Measurements from ENCODE around the gene ELOVL2. TPM values are rescaled to one million over a fixed set of nuclear protein-coding genes. Genes with fewer than 3 reads are reported as not detected.

ELOVL2 gene
- total RNA-seq, 2 donors from 2014 or later, result 2.9 to 3.0 TPM

DNA sequence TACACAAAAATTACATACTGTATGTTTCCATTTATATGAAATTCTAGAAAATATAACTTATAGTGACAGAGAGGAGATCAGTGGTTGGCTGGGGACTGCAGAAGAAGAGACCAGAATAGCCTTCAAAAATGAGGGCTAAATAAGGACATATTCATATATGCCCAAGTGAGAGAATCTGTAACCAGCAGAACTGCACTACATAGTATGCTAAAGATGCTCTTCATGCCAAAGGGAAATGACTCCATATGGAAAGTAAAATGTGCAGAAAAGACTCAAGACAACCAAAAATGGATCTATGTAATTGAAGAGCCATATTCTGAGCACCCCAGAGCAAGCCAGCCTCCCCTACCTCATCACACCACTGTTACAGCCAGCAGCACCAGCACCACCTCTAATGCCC lies 29.0 kb downstream of the ELOVL2 start:
- peaks cover 8% of the 10 kb centered on the region for H3K4me1 ChIP-seq
- no peak for TF ChIP-seq POLR2A (IDR thresholded peaks at IDR 0.05)
- TF ChIP-seq CTCF (IDR thresholded peaks at IDR 0.05), result no peak
- no peaks in the 10 kb centered on the region for H3K36me3 ChIP-seq (replicated peaks in 1 of 2; ENCODE audit: insufficient read depth in 1 of 2, low read depth in 2 of 2)
- no peak for ATAC-seq
- no peak for DNase-seq
- no peaks in the 10 kb centered on the region for H3K9me3 ChIP-seq
- intact Hi-C loops (cut with DNase I), result no loop called here
- no peaks in the 10 kb centered on the region for H3K27me3 ChIP-seq
- H3K4me3 ChIP-seq, result no peak overlapping the region
- H3K27ac ChIP-seq, result no peak overlapping the region

- no peak for DNase-seq
- WGBS, 2 donors, result 61 to 70% methylated on average over 3 of the region's 3 CpGs
Measured at GRCh38 chr6:11013721-11014070, 30.4 kb downstream of the ELOVL2 start.

GRCh38 chr6:11012976-11013720 lies 31.0 kb downstream of the ELOVL2 start:
- 75 to 83% methylated on average over 5 of the region's 5 CpGs for WGBS, 2 donors
- ATAC-seq (no peak), DNase-seq (no peak)
- Histone ChIP-seq H3K4me1 (peaks cover 8% of the 10 kb centered on the region), H3K27ac (no peak overlapping the region), H3K27me3 (no peaks in the 10 kb centered on the region), H3K36me3 (replicated peaks in 1 of 2; ENCODE audit: insufficient read depth in 1 of 2, low read depth in 2 of 2) (no peaks in the 10 kb centered on the region), H3K4me3 (no peak overlapping the region), H3K9me3 (no peaks in the 10 kb centered on the region)
- no peak for TF ChIP-seq CTCF (IDR thresholded peaks at IDR 0.05)
- no peak for TF ChIP-seq POLR2A (IDR thresholded peaks at IDR 0.05)
- intact Hi-C loops (cut with DNase I), result no loop called here

More at GRCh38 chr6:11013721-11014070, 30.4 kb downstream of the ELOVL2 start:
- no peaks in the 10 kb centered on the region for H3K36me3 ChIP-seq (replicated peaks in 1 of 2; ENCODE audit: insufficient read depth in 1 of 2, low read depth in 2 of 2)
- H3K4me3 ChIP-seq, result no peak overlapping the region
- H3K27me3 ChIP-seq, result no peaks in the 10 kb centered on the region
- no peak overlapping the region for H3K27ac ChIP-seq
- TF ChIP-seq POLR2A (IDR thresholded peaks at IDR 0.05) (no peak), CTCF (IDR thresholded peaks at IDR 0.05) (no peak)
- intact Hi-C loops (cut with DNase I), result no loop called here
- H3K4me1 ChIP-seq, result peaks cover 8% of the 10 kb centered on the region
- no peaks in the 10 kb centered on the region for H3K9me3 ChIP-seq
- ATAC-seq, result no peak

- intact Hi-C loops (cut with DNase I), result no loop called here
- H3K36me3 ChIP-seq (replicated peaks in 1 of 2; ENCODE audit: insufficient read depth in 1 of 2, low read depth in 2 of 2), result no peaks in the 10 kb centered on the region
- peak overlapping the region in 1 of 4 donors; percentile 33 for H3K27ac ChIP-seq
- no peak overlapping the region for H3K4me3 ChIP-seq
- TF ChIP-seq POLR2A (IDR thresholded peaks at IDR 0.05) (no peak), CTCF (IDR thresholded peaks at IDR 0.05) (no peak)
- ATAC-seq, result no peak
- 23% methylated on average over 5 of the region's 5 CpGs for WGBS, 2 donors
- no peaks in the 10 kb centered on the region for H3K27me3 ChIP-seq
- DNase-seq, result no peak
- peaks cover 8% of the 10 kb centered on the region for H3K4me1 ChIP-seq
- no peaks in the 10 kb centered on the region for H3K9me3 ChIP-seq
Measured at GRCh38 chr6:11012295-11012754, 31.8 kb downstream of the ELOVL2 start.

DNA sequence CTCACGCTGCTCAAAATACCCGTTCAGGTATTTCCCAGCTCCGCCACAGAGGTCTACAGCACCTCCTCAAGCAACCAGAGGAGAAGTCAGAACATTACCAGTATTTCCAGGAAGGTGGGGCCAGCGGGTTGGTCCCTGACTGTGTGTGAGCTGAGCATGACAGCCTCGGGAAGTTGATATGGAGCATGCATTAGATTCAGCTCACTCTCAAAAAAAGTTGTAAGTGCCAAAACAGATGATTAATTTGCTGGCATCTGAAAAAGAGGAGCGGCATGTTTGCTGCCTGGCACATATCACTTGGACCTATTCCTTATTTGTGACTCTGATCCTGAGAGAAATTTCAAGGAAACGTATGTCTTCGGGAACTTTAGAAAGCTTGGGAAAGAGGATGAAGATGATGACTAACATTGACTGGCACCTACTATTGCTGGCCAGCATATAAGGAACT lies 32.3 kb downstream of the ELOVL2 start:
- peaks cover 8% of the 10 kb centered on the region for H3K4me1 ChIP-seq
- peak; percentile 82 for ATAC-seq
- H3K27ac ChIP-seq, result peak overlapping the region in 2 of 4 donors; percentile 2 to 33
- intact Hi-C loops (cut with DNase I), result no loop called here
- no peaks in the 10 kb centered on the region for H3K27me3 ChIP-seq
- TF ChIP-seq POLR2A (IDR thresholded peaks at IDR 0.05) (no peak), CTCF (IDR thresholded peaks at IDR 0.05) (peak in 3 of 7 experiments; percentile 12 to 22 (median 13))
- H3K4me3 ChIP-seq, result no peak overlapping the region
- no peaks in the 10 kb centered on the region for H3K9me3 ChIP-seq
- H3K36me3 ChIP-seq (replicated peaks in 1 of 2; ENCODE audit: insufficient read depth in 1 of 2, low read depth in 2 of 2), result no peaks in the 10 kb centered on the region
- WGBS, 2 donors, result 9 to 13% methylated on average over 8 of the region's 8 CpGs
- DNase-seq, result peak; percentile 38 to 69 (median 62)

Data from body of pancreas (tissue), 4 donors.